K562 (cell line): ENCODE measurements around the gene CACNA1I. TPM values are rescaled to one million over a fixed set of nuclear protein-coding genes. Genes with fewer than 3 reads are reported as not detected.

Source experiments
- CBFA2T3 ChIP-seq: fragments of 450-650 bp; IDR thresholded peaks from 2 replicates; pipeline ENCODE4 v1.6.1; 2017
- CREM ChIP-seq: IDR thresholded peaks from 2 replicates; pipeline ENCODE4 v1.6.1; 2014; ENCODE audit warnings: antibody characterized with exemption, low read depth
- EHMT2 ChIP-seq: fragments of 450-650 bp; IDR thresholded peaks from 2 replicates; pipeline ENCODE4 v1.6.1; 2018; ENCODE audit warnings: antibody characterized with exemption
- EP400 ChIP-seq: fragments of 450-650 bp; IDR thresholded peaks from 2 replicates; pipeline ENCODE4 v1.6.1; 2017; ENCODE audit warnings: antibody characterized with exemption, mild to moderate bottlenecking, moderate library complexity
- ESRRA ChIP-seq: fragments of 450-650 bp; IDR thresholded peaks from 2 replicates; pipeline ENCODE4 v1.6.1; 2014; ENCODE audit warnings: low read depth, mild to moderate bottlenecking, moderate library complexity, borderline replicate concordance
- HOXB6 ChIP-seq: fragments of 250-450 bp; sonication (Bioruptor Pico); IDR thresholded peaks from 2 replicates; pipeline ENCODE4 v1.5.1; 2022; ENCODE audit warnings: mild to moderate bottlenecking, borderline replicate concordance
- JUN ChIP-seq, 2 experiments: sonication (generic) in 1 of 2; formaldehyde crosslinking in 1 of 2; IDR thresholded peaks; 2 replicates each; pipeline versions ENCODE4 v1.6.1 to v1.8.0; 2012 to 2022; ENCODE audit warnings: borderline replicate concordance in 2 of 2, mild to moderate bottlenecking in 2 of 2, improper control_type of control experiment in 1 of 2, low read depth in 1 of 2, low read length in 1 of 2, missing genetic modification reagents in 1 of 2
- L3MBTL2 ChIP-seq: fragments of 450-650 bp; IDR thresholded peaks from 2 replicates; pipeline ENCODE4 v1.6.1; 2016; ENCODE audit warnings: mild to moderate bottlenecking, moderate library complexity
- MYC ChIP-seq, 2 experiments: fragments of 250-450 bp in 1 of 2; sonication (Bioruptor Pico) in 1 of 2; IDR thresholded peaks; 2 replicates each; pipeline versions ENCODE4 v1.5.1 to v1.6.1; 2012 to 2021; ENCODE audit warnings: low read depth in 2 of 2, borderline replicate concordance in 1 of 2, improper control_type of control experiment in 1 of 2, low read length in 1 of 2, mild to moderate bottlenecking in 1 of 2, moderate library complexity in 1 of 2
- NCOR1 ChIP-seq: fragments of 450-650 bp; IDR thresholded peaks from 2 replicates; pipeline ENCODE4 v1.6.1; 2016; ENCODE audit warnings: mild to moderate bottlenecking, moderate library complexity
- NFIC ChIP-seq: fragments of 450-650 bp; IDR thresholded peaks from 2 replicates; pipeline ENCODE4 v1.6.1; 2017; ENCODE audit warnings: mild to moderate bottlenecking, inconsistent platforms
- POLR2AphosphoS2 ChIP-seq: IDR thresholded peaks from 2 replicates; pipeline ENCODE4 v1.6.1; 2012; ENCODE audit warnings: low read length, improper control_type of control experiment
- RBBP5 ChIP-seq: fragments of 200-600 bp; sonication (generic); IDR thresholded peaks from 2 replicates; pipeline ENCODE4 v1.6.1; 2012; ENCODE audit warnings: borderline replicate concordance, mild to moderate bottlenecking, low read length, control low read depth, inconsistent platforms; ENCODE audit not compliant: insufficient read depth, poor library complexity, severe bottlenecking
- RNF2 ChIP-seq: sonication (generic); IDR thresholded peaks from 2 replicates; pipeline ENCODE4 v1.6.1; 2016
- SMARCA4 ChIP-seq: fragments of 450-650 bp; IDR thresholded peaks from 2 replicates; pipeline ENCODE4 v1.6.1; 2016
- SMARCC2 ChIP-seq: fragments of 450-650 bp; IDR thresholded peaks from 2 replicates; pipeline ENCODE4 v1.6.1; 2017; ENCODE audit warnings: antibody characterized with exemption, moderate library complexity, mild to moderate bottlenecking, low read depth
- SOX6 ChIP-seq: fragments of 450-650 bp; IDR thresholded peaks from 2 replicates; pipeline ENCODE4 v1.6.1; 2014; ENCODE audit warnings: mild to moderate bottlenecking
- STAT5A ChIP-seq: IDR thresholded peaks from 2 replicates; pipeline ENCODE4 v1.6.1; 2012; ENCODE audit warnings: low read length, inconsistent platforms, borderline replicate concordance
- TAF1 ChIP-seq: IDR thresholded peaks from 2 replicates; pipeline ENCODE4 v1.6.1; 2011; ENCODE audit warnings: mild to moderate bottlenecking, low read length, moderate library complexity; ENCODE audit not compliant: insufficient read depth, control insufficient read depth, severe bottlenecking; ENCODE audit errors: extremely low read depth
- TAF9B ChIP-seq: fragments of 450-650 bp; IDR thresholded peaks from 2 replicates; pipeline ENCODE4 v1.6.1; 2018; ENCODE audit warnings: mild to moderate bottlenecking; ENCODE audit not compliant: partially characterized antibody
- TBL1XR1 ChIP-seq, 2 experiments: IDR thresholded peaks; 2 replicates each; pipeline ENCODE4 v1.6.1; 2012; ENCODE audit warnings: improper control_type of control experiment in 2 of 2, low read length in 2 of 2, mild to moderate bottlenecking in 1 of 2
- TOE1 ChIP-seq, 2 experiments: fragments of 450-650 bp in 1 of 2; sonication (generic) in 1 of 2; formaldehyde crosslinking in 1 of 2; IDR thresholded peaks; 2 replicates each; pipeline versions ENCODE4 v1.7.1 to v1.8.0; 2016 to 2022; ENCODE audit warnings: borderline replicate concordance in 2 of 2, mild to moderate bottlenecking in 2 of 2, antibody characterized with exemption in 1 of 2, inconsistent platforms in 1 of 2, low read depth in 1 of 2, missing genetic modification reagents in 1 of 2, moderate library complexity in 1 of 2
- U2AF1 ChIP-seq: fragments of 200-400 bp; formaldehyde crosslinking; optimal IDR thresholded peaks from 2 replicates; pipeline ENCODE3; 2017; ENCODE audit warnings: mild to moderate bottlenecking, low read depth, low read length, moderate library complexity
- ZBTB7A ChIP-seq: IDR thresholded peaks from 2 replicates; pipeline ENCODE4 v1.6.1; 2011; ENCODE audit warnings: low read depth, mild to moderate bottlenecking, low read length, moderate library complexity, borderline replicate concordance; ENCODE audit not compliant: control insufficient read depth
- ZNF253 ChIP-seq: fragments of 250-450 bp; sonication (Bioruptor Pico); conservative IDR thresholded peaks from 2 replicates; pipeline ENCODE4 v1.6.1; 2021; ENCODE audit warnings: mild to moderate bottlenecking
- ZNF384 ChIP-seq: IDR thresholded peaks from 2 replicates; pipeline ENCODE4 v1.6.1; 2012; ENCODE audit warnings: low read depth, low read length, improper control_type of control experiment
- ZNF584 ChIP-seq: fragments of 200-800 bp; sonication (Bioruptor generic); IDR thresholded peaks from 2 replicates; pipeline ENCODE4 v1.6.1; 2016; ENCODE audit warnings: low read depth, mild to moderate bottlenecking, missing genetic modification characterization, missing compliant biosample characterization
- ZNF766 ChIP-seq: fragments of 200-800 bp; sonication (Bioruptor generic); conservative IDR thresholded peaks from 2 replicates; pipeline ENCODE4 v1.6.1; 2016; ENCODE audit warnings: missing genetic modification characterization, missing compliant biosample characterization
- polyA plus RNA-seq, 8 experiments: library from polyadenylated mRNA; depleted of rRNA in 4 of 8; stranded (reverse) in 5 of 8; unstranded in 3 of 8; fragments of >200 nt; fragmentation: Nextera tagmentation in 2 of 8; fragmentation: Illumina TruSeq in 1 of 8; extraction: Ambion mirVana in 2 of 8; extraction: Trizol in 1 of 8; gene quantifications; 2 replicates each; pipeline versions ENCODE4 v1.2.1 to v1.2.3, GENCODE V29; 2011 to 2014; ENCODE audit warnings: inconsistent platforms in 1 of 8, missing spikeins in 1 of 8
- total RNA-seq, 7 experiments: library from RNA; depleted of rRNA in 6 of 7; stranded (reverse); fragments of >200 nt in 6 of 7; fragmentation: Illumina TruSeq in 2 of 7; extraction: Trizol in 2 of 7; gene quantifications; 2 replicates each; pipeline versions ENCODE4 v1.2.1 to v1.2.3, GENCODE V29; 2011 to 2021; ENCODE audit warnings: low replicate concordance in 1 of 7
- TF ChIP-seq, protein P1 (sequence below): sonication (generic); formaldehyde crosslinking; IDR thresholded peaks from 2 replicates; pipeline ENCODE4 v1.5.0; 2020; ENCODE audit warnings: missing genetic modification reagents

CACNA1I gene
- total and polyA plus RNA-seq, 9 of the 15 experiments (the other 6 are each of a cell fraction or from before 2014, with no cell fraction given): 0.01 to 0.79 (median 0.32) TPM; not detected in 1

DNA sequence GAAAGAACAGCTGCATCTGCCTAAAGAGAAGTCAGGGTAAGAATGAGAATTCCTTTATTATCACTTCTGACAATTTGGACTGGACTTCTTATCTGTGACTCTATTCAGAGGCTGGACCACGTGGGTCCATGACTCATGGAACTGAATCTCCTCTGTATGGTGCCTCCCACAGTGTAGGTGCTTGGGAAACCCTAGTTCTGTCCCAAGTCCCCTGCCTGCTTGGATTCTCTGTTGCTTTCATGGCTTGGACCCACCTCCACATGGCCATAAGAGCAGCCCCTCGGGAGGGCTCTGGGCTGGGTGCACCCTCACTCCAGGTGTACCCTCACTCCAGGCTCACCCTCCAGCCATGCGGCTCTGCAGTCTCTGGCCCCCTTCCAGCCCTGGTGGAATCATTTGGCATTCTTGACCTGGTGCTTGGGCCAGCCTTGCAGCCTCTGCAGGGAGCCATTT, 153.4 kb downstream of the CACNA1I start (continued):
- no peak for TF ChIP-seq TAF9B
- peak; percentile 25; the same call in 1 of the 2 replicates for TF ChIP-seq ZBTB7A
- TF ChIP-seq TOE1 (IDR thresholded peaks at IDR 0.05; ENCODE audit: borderline replicate concordance): no peak
- TF ChIP-seq TOE1 (CRISPR knock-in tag; IDR thresholded peaks at IDR 0.05; ENCODE audit: borderline replicate concordance, low read depth): no peak
- peak; percentile 79 for TF ChIP-seq NFIC
- peak; percentile 92 for TF ChIP-seq JUN (IDR thresholded peaks at IDR 0.05; ENCODE audit: borderline replicate concordance, low read depth, low read length)
- no peak for TF ChIP-seq JUN (CRISPR knock-in tag; IDR thresholded peaks at IDR 0.05; ENCODE audit: borderline replicate concordance)
- TF ChIP-seq HOXB6 (CRISPR knock-in tag): no peak
- no peak for TF ChIP-seq ZNF253
- TF ChIP-seq SOX6: peak; percentile 68
- TF ChIP-seq SMARCC2: 0 out of 2 replicates have a peak, but pooled peaks have one; percentile 58
- TF ChIP-seq TBL1XR1 (IDR thresholded peaks at IDR 0.05; ENCODE audit: low read length in 2 of 2): peak in 1 of 2 experiments; percentile 50; a peak in 1 of 4 replicates
- peak; percentile 66 for TF ChIP-seq NCOR1
- TF ChIP-seq ESRRA: no peak
- peak; percentile 87 for TF ChIP-seq SMARCA4
- TF ChIP-seq ZNF384: no peak
- peak; percentile 44; the same call in 1 of the 2 replicates for TF ChIP-seq EP400
- TF ChIP-seq ZNF584: 0 out of 2 replicates have a peak, but pooled peaks have one; percentile 37
- TF ChIP-seq CREM: 0 out of 2 replicates have a peak, but pooled peaks have one; percentile 28
- no peak for TF ChIP-seq TAF1
- TF ChIP-seq EHMT2: 0 out of 2 replicates have a peak, but pooled peaks have one; percentile 30
- TF ChIP-seq RBBP5: peak; percentile 37
- peak; percentile 56; the same call in 1 of the 2 replicates for TF ChIP-seq ZNF766
- peak; percentile 79 for TF ChIP-seq L3MBTL2
- no peak for TF ChIP-seq POLR2AphosphoS2
- TF ChIP-seq STAT5A: peak; percentile 38; the same call in 1 of the 2 replicates
- no peak for TF ChIP-seq U2AF1
- TF ChIP-seq, protein P1, sequence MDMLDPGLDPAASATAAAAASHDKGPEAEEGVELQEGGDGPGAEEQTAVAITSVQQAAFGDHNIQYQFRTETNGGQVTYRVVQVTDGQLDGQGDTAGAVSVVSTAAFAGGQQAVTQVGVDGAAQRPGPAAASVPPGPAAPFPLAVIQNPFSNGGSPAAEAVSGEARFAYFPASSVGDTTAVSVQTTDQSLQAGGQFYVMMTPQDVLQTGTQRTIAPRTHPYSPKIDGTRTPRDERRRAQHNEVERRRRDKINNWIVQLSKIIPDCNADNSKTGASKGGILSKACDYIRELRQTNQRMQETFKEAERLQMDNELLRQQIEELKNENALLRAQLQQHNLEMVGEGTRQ (CRISPR knock-in tag): peak; percentile 85
- peak; percentile 89 for TF ChIP-seq CBFA2T3
- peak; percentile 78 for TF ChIP-seq MYC (IDR thresholded peaks at IDR 0.05; ENCODE audit: low read depth, low read length)
- no peak for TF ChIP-seq MYC (CRISPR knock-in tag; IDR thresholded peaks at IDR 0.05; ENCODE audit: borderline replicate concordance, low read depth)
- 0 out of 2 replicates have a peak, but pooled peaks have one; percentile 41 for TF ChIP-seq RNF2
